GM18505 (cell line): ENCODE results near the gene TRIM27.
"Not testable (repeated sequence)": the region's sequence is repeated elsewhere in the genome, so short reads cannot be mapped to it uniquely, and the experiment has no call there.

ENCODE experiments used
- ATAC-seq: cut with Tn5 transposase; IDR thresholded peaks from one replicate; pipeline ENCODE4 v1.9.1; 2021; ENCODE audit not compliant: unreplicated experiment
- POLR2A ChIP-seq: IDR thresholded peaks from 4 replicates; pipeline ENCODE4 v1.6.1; 2011; ENCODE audit warnings: borderline replicate concordance; ENCODE audit not compliant: insufficient read depth, insufficient read length; ENCODE audit errors: extremely low read depth

Gene TRIM27

DNA sequence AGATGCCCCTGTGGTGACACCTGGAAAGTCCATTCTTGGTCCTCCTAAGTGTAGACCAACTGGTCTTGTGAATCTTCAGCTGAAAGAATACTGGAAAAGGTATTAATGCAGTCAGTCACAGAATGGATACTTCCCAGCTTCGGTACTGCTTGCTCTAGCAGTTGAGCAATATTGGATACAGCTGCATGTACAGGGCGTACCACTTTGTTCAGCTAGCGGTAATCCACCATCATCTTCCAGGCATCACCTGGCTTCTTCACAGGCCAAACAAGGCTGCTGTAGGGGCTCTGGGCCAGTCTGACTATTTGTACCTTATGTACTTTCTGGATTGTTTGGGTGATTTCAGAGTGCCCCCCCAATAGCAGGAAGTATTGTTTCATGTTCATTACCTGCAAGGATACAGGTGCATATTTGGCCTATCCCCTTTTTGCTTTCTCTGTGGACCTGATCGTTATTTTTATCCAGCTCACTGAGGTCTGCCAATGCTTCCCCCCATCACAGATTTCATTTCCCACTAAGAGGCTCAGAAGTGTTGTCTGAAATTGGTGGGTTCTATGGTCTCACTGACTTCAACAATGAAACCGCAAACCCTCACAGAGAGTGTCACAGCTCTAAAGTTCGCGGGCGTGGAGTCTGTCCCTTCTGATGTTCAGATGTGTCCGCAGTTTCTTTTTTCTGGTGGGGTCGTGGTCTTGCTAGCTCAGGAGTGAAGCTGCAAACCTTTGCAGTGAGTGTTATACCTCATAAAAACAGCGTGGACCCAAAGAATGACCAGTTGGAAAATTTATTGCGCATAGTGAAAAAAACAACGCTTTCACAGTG, 52.2 kb downstream of the TRIM27 start:
- ATAC-seq = no peak
- no peak for TF ChIP-seq POLR2A

GRCh38 chr6:28868873-28869272, 54.9 kb downstream of the TRIM27 start:
- no peak for TF ChIP-seq POLR2A
- ATAC-seq = no peak

DNA sequence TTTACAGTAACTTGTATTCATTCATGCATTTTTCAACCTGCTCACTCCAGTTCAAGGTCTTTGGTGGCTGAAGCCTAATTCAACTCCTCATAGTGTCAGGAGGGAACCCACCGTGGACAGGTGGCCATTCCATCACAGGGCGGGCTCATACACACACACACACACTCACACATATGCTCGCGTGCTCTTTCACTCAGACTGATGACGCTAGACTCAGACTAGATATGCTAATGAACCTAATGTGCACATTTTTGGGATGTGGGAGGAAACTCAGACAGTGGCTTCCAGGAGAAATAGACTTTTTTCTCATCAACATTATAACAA, 56.7 kb downstream of the TRIM27 start:
- no peak for TF ChIP-seq POLR2A
- ATAC-seq = peak; percentile 8

DNA sequence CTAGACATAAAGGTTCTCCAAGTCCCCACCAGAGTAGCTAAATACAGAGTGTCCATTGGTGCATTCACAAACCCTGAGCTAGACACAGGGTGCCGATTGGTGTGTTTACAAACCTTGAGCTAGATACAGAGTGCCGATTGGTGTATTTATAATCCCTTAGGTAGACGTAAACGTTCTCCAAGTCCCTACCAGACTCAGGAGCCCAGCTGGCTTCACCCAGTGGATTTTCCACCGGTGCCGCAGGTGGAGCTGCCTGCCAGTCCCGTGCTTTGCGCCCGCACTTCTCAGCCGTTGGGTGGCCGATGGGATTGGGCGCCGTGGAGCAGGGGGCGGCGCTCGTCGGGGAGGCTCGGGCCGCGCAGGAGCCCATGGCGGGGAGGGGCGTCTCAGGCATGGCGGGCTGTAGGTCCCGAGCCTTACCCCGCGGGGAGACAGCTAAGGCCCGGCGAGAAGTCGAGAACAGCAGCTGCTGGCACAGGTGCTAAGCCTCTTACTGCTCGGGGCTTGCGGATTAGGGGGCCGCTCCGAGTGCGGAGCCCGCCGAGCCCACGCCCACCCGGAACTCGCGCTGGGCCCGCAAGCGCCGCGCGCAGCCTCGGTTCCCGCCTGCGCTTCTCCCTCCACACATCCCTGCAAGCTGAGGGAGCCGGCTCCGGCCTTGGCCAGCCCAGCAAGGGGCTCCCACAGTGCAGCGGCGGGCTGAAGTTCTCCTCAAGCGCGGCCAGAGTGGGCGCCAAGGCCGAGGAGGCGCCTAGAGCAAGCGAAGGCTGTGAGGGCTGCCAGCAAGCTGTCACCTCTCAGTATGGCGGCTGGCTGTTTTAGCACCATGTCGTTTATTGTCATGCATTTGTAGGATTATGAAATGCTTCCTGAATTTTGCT, 57.3 kb downstream of the TRIM27 start:
- peak; percentile 42 for ATAC-seq

DNA sequence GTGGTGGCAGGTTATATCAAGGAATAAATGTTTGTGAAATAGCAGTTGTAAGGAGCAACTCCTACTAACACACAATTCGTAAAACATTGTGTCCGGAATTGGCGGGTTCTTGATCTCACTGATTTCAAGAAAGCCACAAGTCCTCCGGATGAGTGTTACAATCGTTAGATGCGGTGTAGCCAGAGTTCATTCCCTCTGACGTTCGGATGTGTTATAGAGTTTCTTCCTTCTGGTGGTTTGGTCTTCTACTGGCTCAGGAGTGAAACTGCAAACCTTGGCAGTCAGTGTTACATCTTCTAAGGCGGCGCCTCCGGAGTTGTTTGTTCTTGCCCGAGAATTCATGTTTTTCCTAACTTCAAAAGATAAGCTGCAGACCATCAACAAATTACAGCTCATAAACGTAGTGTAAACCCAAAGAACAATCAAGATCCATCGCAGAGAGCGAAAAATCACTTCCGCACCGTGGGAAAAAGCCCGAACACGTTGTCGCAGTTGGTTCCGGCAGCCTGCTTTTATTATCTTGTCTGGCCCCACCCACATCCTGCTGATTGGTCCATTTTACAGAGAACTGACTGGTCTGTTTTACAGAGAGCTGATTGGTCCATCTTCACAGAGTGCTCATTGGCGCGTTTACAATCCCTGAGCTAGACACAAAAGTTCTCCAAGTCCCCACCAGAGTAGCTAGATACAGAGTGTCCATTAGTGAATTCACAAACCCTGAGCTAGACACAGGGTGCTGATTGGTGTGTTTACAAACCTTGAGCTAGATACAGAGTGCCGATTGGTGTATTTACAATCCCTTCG, 58.2 kb downstream of the TRIM27 start:
- ATAC-seq = no peak
- TF ChIP-seq POLR2A = no peak

- ATAC-seq = no peak
- no peak for TF ChIP-seq POLR2A
These were observed 59.4 kb downstream of the TRIM27 start for GRCh38 chr6:28864326-28864923.

DNA sequence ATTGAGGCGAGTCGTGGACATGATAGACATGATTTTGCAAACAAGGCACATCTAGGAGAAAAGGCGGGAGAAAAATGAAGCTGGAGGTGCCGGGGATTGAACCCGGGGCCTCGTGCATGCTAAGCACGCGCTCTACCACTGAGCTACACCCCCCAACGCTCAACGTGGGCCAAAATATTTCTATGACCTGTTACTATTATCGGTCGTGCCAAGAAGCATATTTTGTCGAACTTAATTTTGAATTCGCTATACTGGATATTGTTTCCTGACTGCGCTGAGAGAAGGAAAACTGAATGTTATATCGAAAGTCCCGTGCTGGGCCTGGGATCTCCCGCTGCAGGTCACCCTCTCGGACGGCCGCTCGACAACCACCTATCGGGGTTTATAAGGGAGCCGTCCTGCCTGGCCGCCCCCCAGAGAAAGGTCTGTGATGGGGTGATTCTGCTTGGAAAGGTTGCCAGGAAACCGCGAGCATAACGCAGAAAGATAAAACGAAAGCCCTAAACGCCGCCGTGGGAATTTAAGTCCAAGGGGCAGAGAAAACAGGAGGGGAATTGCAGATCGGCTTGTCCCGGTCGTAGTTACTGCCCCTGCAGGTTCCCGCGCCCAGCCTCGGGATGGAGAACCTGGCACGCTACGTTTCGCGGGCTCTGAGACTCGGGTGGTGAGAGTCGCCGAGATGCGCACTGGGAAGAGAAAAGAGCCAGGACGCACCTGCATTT, 60.0 kb downstream of the TRIM27 start:
- no peak for TF ChIP-seq POLR2A
- peak; percentile 40 for ATAC-seq

DNA sequence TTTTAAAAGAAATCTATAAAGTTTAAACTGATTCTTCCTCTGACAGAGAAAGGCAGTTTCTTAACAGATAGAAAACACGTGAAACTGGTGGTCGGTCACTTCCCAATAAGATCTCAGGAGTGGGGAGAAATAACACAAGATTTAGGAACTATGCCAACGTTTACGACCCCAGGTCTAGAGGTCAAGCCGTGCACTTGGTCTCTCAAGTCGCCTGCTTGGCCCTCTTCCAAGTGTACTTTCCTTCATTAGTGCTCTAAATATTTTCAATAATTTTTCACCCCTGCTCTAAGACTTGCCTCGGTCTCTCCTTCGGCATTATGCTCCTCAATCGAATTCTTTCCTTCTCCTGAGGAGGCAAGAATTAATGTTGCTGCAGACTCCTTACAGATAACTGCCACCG, 61.7 kb downstream of the TRIM27 start:
- no peak for TF ChIP-seq POLR2A
- ATAC-seq = no peak

GRCh38 chr6:28861339-28861738, 62.4 kb downstream of the TRIM27 start:
- TF ChIP-seq POLR2A = no peak
- no peak for ATAC-seq

DNA sequence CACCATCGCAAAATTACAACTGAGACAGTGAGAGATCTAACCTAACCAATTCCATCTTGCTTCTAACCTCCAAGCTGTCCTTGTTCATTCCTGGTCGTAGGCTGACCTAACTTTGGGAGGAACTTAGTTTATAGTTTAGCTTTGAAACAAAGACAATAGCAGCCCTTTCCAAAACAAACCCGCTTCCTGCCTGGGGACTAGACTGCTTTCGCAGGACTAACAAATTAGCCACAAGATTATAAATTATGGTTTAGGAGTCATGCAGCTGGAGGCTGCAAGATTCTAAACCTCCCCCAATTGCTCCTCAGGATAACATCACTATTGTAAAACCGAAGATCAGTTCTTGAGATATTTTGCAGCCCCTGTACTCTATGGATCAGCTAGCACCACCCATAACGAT, 63.2 kb downstream of the TRIM27 start:
- no peak for TF ChIP-seq POLR2A
- ATAC-seq = no peak

DNA sequence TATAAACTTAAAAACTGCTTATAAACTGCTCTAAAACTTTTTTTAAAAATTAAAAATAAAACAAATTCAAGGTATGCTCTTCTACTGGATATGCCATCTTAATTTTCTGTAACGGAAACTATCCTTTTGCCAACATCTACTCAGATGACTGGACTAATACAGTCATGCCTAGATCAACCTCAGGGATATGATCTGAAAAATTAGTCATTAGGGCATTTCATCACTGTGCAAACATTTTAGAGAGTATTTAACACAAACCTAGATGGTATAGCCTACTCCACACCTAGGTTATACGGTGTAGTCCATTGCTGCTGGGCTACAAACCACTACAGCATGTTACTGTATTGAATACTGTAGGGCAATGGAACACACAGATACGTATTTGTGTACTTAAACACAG, 64.8 kb downstream of the TRIM27 start:
- no peak for TF ChIP-seq POLR2A
- no peak for ATAC-seq

- no peak for TF ChIP-seq POLR2A
- no peak for ATAC-seq
These were observed 67.2 kb downstream of the TRIM27 start for GRCh38 chr6:28856620-28857005.

DNA sequence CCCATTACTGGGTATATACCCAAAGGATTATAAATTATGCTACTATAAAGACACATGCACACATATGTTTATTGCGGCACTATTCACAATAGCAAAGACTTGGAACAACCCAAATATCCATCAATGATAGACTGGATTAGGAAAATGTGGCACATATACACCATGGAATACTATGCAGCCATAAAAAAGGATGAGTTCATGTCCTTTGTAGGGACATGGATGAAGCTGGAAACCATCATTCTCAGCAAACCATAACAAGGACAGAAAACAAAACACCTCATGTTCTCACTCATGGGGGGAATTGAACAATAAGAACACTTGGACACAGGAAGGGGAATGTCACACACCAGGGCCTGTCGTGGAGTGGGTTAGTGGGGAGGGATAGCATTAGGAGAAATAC, 69.4 kb downstream of the TRIM27 start:
- ATAC-seq = not testable (repeated sequence)
